ENCODE data around the gene SLC9A9. TPM values are rescaled to one million over a fixed set of nuclear protein-coding genes. Genes with fewer than 3 reads are reported as not detected.

SLC9A9 gene
- total RNA-seq, 2 donors from 2014 or later = 1.3 to 3.7 TPM

DNA sequence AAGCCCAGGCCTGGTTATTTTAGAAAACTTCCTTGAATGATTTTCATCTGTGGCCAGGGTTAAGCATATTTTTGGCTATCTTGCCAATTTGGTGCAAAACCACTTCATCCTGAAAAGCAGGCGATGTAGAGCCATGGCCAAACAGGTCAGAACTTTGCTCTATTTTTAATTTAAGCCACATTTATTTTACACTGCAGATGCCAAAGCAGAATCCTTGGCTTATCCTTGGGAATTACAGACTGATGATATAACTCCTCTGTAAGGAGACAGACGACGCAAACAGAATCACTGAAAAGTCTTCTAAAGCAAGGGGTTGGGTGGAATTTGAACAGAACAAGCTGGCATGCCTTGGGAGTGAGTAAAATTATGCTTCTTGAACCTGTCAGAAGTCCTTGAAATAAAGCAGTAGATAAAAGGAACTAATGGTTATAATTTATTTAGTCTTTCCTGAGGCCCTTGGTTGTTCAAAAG, 606.8 kb downstream of the SLC9A9 start:
- Histone ChIP-seq H3K4me1 (ENCODE audit: control insufficient read depth, insufficient read depth, low read length) (no peaks in the 10 kb centered on the region), H3K27ac (ENCODE audit: low read depth, low read length) (no peak overlapping the region), H3K4me3 (ENCODE audit: low read length) (no peak overlapping the region), H3K36me3 (ENCODE audit: control insufficient read depth, insufficient read depth, low read length) (no peaks in the 10 kb centered on the region), H3K9ac (ENCODE audit: extremely low read depth, low read length, poor library complexity, severe bottlenecking) (no peak overlapping the region), H3K27me3 (ENCODE audit: control insufficient read depth, insufficient read depth, low read length, poor library complexity, severe bottlenecking) (no peaks in the 10 kb centered on the region), H3K9me3 (ENCODE audit: control insufficient read depth, low read length) (no peaks in the 10 kb centered on the region)
- Mint-ChIP-seq H3K4me1 (no peaks in the 10 kb centered on the region), H3K27ac (no peak overlapping the region), H3K4me3 (no peak overlapping the region), H3K36me3 (ENCODE audit: low read depth) (no peaks in the 10 kb centered on the region), H3K27me3 (ENCODE audit: insufficient read depth) (peaks cover 11% of the 10 kb centered on the region), H3K9me3 (no peaks in the 10 kb centered on the region)
- TF ChIP-seq, protein P1, sequence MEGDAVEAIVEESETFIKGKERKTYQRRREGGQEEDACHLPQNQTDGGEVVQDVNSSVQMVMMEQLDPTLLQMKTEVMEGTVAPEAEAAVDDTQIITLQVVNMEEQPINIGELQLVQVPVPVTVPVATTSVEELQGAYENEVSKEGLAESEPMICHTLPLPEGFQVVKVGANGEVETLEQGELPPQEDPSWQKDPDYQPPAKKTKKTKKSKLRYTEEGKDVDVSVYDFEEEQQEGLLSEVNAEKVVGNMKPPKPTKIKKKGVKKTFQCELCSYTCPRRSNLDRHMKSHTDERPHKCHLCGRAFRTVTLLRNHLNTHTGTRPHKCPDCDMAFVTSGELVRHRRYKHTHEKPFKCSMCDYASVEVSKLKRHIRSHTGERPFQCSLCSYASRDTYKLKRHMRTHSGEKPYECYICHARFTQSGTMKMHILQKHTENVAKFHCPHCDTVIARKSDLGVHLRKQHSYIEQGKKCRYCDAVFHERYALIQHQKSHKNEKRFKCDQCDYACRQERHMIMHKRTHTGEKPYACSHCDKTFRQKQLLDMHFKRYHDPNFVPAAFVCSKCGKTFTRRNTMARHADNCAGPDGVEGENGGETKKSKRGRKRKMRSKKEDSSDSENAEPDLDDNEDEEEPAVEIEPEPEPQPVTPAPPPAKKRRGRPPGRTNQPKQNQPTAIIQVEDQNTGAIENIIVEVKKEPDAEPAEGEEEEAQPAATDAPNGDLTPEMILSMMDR (conservative IDR thresholded peaks at IDR 0.05) = no peak
- DNase-seq = no peak
- 97 to 100% methylated on average over 3 of the region's 3 CpGs for WGBS, 2 experiments (ENCODE audit: insufficient coverage in 1 of 2, insufficient read length in 1 of 2)

DNA sequence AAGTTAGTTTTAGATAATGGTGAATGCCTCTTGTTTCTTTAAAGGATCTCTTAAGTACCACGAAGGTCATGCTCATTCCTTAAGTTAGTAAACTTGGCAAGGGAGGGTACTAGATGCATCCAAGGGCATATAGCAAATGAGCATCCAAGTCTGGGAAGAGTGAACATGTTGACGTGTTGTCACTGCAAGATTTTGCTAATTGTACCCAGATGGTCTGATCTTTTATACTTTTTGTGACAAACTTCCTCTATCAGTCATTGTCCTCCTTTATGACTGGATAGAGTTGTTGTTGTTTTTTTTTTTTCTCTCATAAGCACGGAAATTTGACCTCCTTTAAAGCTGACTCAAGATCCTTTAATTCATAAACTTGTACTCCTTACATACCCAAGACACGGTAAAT, 607.4 kb downstream of the SLC9A9 start:
- Histone ChIP-seq H3K36me3 (ENCODE audit: control insufficient read depth, insufficient read depth, low read length) (no peaks in the 10 kb centered on the region), H3K9ac (ENCODE audit: extremely low read depth, low read length, poor library complexity, severe bottlenecking) (no peak overlapping the region), H3K4me1 (ENCODE audit: control insufficient read depth, insufficient read depth, low read length) (no peaks in the 10 kb centered on the region), H3K9me3 (ENCODE audit: control insufficient read depth, low read length) (no peaks in the 10 kb centered on the region), H3K27me3 (ENCODE audit: control insufficient read depth, insufficient read depth, low read length, poor library complexity, severe bottlenecking) (no peaks in the 10 kb centered on the region), H3K27ac (ENCODE audit: low read depth, low read length) (no peak overlapping the region), H3K4me3 (ENCODE audit: low read length) (no peak overlapping the region)
- TF ChIP-seq, protein P1 (conservative IDR thresholded peaks at IDR 0.05) = no peak
- DNase-seq = no peak
- no peak overlapping the region for H3K27ac Mint-ChIP-seq
- H3K9me3 Mint-ChIP-seq = no peaks in the 10 kb centered on the region
- peaks cover 10% of the 10 kb centered on the region for H3K27me3 Mint-ChIP-seq (ENCODE audit: insufficient read depth)
- no peaks in the 10 kb centered on the region for H3K4me1 Mint-ChIP-seq
- 90 to 96% methylated on average over 4 of the region's 4 CpGs for WGBS, 2 experiments (ENCODE audit: insufficient coverage in 1 of 2, insufficient read length in 1 of 2)
- H3K4me3 Mint-ChIP-seq = no peak overlapping the region
- no peaks in the 10 kb centered on the region for H3K36me3 Mint-ChIP-seq (ENCODE audit: low read depth)

DNA sequence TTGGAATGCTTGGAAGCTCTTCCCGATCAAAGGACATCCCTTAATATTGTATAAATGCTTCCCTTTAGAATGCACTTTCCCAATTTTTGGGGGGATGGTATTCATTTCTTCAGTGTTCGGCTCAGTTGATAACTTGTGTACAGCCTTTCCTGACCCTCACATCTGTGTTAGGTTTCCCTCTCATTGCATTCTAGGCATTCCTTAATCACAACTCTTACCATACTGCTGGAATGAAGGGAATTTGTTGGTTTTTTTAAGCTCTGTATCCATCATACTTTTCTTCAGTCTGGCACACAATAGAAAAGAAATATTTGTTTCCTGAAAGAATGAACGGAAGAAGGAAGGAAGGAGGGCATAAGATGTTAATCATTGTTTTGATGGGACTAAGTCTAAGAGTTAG, 609.2 kb downstream of the SLC9A9 start:
- no peak overlapping the region for H3K4me3 Mint-ChIP-seq
- H3K4me1 ChIP-seq (ENCODE audit: control insufficient read depth, insufficient read depth, low read length) = no peaks in the 10 kb centered on the region

More for the DNA sequence above, 609.2 kb downstream of the SLC9A9 start:
- TF ChIP-seq, protein P1 (conservative IDR thresholded peaks at IDR 0.05) = no peak
- Mint-ChIP-seq H3K27ac (no peak overlapping the region), H3K9me3 (no peaks in the 10 kb centered on the region), H3K36me3 (ENCODE audit: low read depth) (no peaks in the 10 kb centered on the region), H3K4me1 (no peaks in the 10 kb centered on the region), H3K27me3 (ENCODE audit: insufficient read depth) (no peaks in the 10 kb centered on the region)
- Histone ChIP-seq H3K27me3 (ENCODE audit: control insufficient read depth, insufficient read depth, low read length, poor library complexity, severe bottlenecking) (no peaks in the 10 kb centered on the region), H3K36me3 (ENCODE audit: control insufficient read depth, insufficient read depth, low read length) (no peaks in the 10 kb centered on the region), H3K27ac (ENCODE audit: low read depth, low read length) (no peak overlapping the region), H3K9ac (ENCODE audit: extremely low read depth, low read length, poor library complexity, severe bottlenecking) (no peak overlapping the region), H3K9me3 (ENCODE audit: control insufficient read depth, low read length) (no peaks in the 10 kb centered on the region), H3K4me3 (ENCODE audit: low read length) (no peak overlapping the region)
- WGBS, 2 experiments (ENCODE audit: insufficient coverage in 1 of 2, insufficient read length in 1 of 2) = 93 to 96% methylated on average over 3 of the region's 3 CpGs
- no peak for DNase-seq
